Measurements from ENCODE around the gene UNKL. TPM values are rescaled to one million over a fixed set of nuclear protein-coding genes. Genes with fewer than 3 reads are reported as not detected.

The UNKL gene
- total RNA-seq, 1 donor from 2014 or later: 70.7 TPM

- DNase-seq: no peak
- Mint-ChIP-seq H3K27me3 (no peaks in the 10 kb centered on the region), H3K9me3 (no peaks in the 10 kb centered on the region), H3K4me1 (peaks cover 4% of the 10 kb centered on the region), H3K4me3 (no peak overlapping the region), H3K27ac (no peak overlapping the region), H3K36me3 (ENCODE audit: low read depth) (peaks cover 56% of the 10 kb centered on the region)
- POLR2A ChIA-PET: interaction anchor here (1.1 kb wide), 1 partner anchor 9 kb away, joined by 3 read pairs; no protein-coding TSS in a partner anchor
- no peak for ATAC-seq (ENCODE audit: low read depth)
- TF ChIP-seq CTCF (IDR thresholded peaks at IDR 0.05): no peak
- CTCF ChIA-PET: no interaction called here
- intact Hi-C loops (cut with micrococcal nuclease): no loop called here
These were observed 90.9 kb downstream of the UNKL start for GRCh38 chr16:1323296-1324239.

GRCh38 chr16:1322407-1322806 is 92.1 kb downstream of the UNKL start:
- Mint-ChIP-seq H3K36me3 (ENCODE audit: low read depth) (peaks cover 68% of the 10 kb centered on the region), H3K4me1 (peaks cover 4% of the 10 kb centered on the region), H3K4me3 (no peak overlapping the region), H3K27me3 (no peaks in the 10 kb centered on the region), H3K9me3 (no peaks in the 10 kb centered on the region), H3K27ac (no peak overlapping the region)
- ChIA-PET CTCF (no interaction called here), POLR2A (interaction anchor here (0.6 to 1.1 kb wide), 3 partner anchors 10 to 633 kb away, joined by 3 to 7 read pairs (median 3); no protein-coding TSS in a partner anchor)
- DNase-seq (no peak), ATAC-seq (ENCODE audit: low read depth) (no peak)
- intact Hi-C loops (cut with micrococcal nuclease): no loop called here
- TF ChIP-seq CTCF (IDR thresholded peaks at IDR 0.05): no peak

- Mint-ChIP-seq H3K9me3 (no peaks in the 10 kb centered on the region), H3K4me1 (no peaks in the 10 kb centered on the region), H3K27ac (no peak overlapping the region), H3K4me3 (no peak overlapping the region), H3K36me3 (ENCODE audit: low read depth) (peaks cover 80% of the 10 kb centered on the region), H3K27me3 (no peaks in the 10 kb centered on the region)
- no peak for DNase-seq
- no peak for TF ChIP-seq CTCF (IDR thresholded peaks at IDR 0.05)
- ChIA-PET CTCF (no interaction called here), POLR2A (interaction anchor here (0.6 kb wide), 1 partner anchor 421 kb away, joined by 11 read pairs; no protein-coding TSS in a partner anchor)
- intact Hi-C loops (cut with micrococcal nuclease): no loop called here
- ATAC-seq (ENCODE audit: low read depth): no peak
These were observed 93.8 kb downstream of the UNKL start for GRCh38 chr16:1320658-1321240.

GRCh38 chr16:1320097-1320496 is 94.4 kb downstream of the UNKL start:
- CTCF ChIA-PET: no interaction called here
- ATAC-seq (ENCODE audit: low read depth) (no peak), DNase-seq (no peak)
- no peak overlapping the region for H3K4me3 Mint-ChIP-seq
- H3K4me1 Mint-ChIP-seq: no peaks in the 10 kb centered on the region
- peaks cover 80% of the 10 kb centered on the region for H3K36me3 Mint-ChIP-seq (ENCODE audit: low read depth)
- no peaks in the 10 kb centered on the region for H3K9me3 Mint-ChIP-seq
- no peak for TF ChIP-seq CTCF (IDR thresholded peaks at IDR 0.05)
- POLR2A ChIA-PET: no interaction called here
- no peak overlapping the region for H3K27ac Mint-ChIP-seq
- no peaks in the 10 kb centered on the region for H3K27me3 Mint-ChIP-seq
- intact Hi-C loops (cut with micrococcal nuclease): no loop called here

GRCh38 chr16:1319041-1319440 is 95.5 kb downstream of the UNKL start:
- CTCF ChIA-PET: no interaction called here
- peaks cover 3% of the 10 kb centered on the region for H3K4me1 Mint-ChIP-seq
- intact Hi-C loops (cut with micrococcal nuclease): no loop called here
- no peak for TF ChIP-seq CTCF (IDR thresholded peaks at IDR 0.05)
- DNase-seq (no peak), ATAC-seq (ENCODE audit: low read depth) (no peak)
- POLR2A ChIA-PET: no interaction called here
- no peaks in the 10 kb centered on the region for H3K9me3 Mint-ChIP-seq
- H3K36me3 Mint-ChIP-seq (ENCODE audit: low read depth): peaks cover 76% of the 10 kb centered on the region
- H3K27ac Mint-ChIP-seq: no peak overlapping the region
- H3K27me3 Mint-ChIP-seq: no peaks in the 10 kb centered on the region
- no peak overlapping the region for H3K4me3 Mint-ChIP-seq

Data from activated B cell treated with CpG ODN at 0.5 μM for 24 hours (primary cell).